GM18861 (cell line): ENCODE data around the gene GREB1.

ENCODE experiments used
- ATAC-seq: cut with Tn5 transposase; IDR thresholded peaks from one replicate; pipeline ENCODE4 v1.9.1; 2021; ENCODE audit not compliant: unreplicated experiment

The GREB1 gene

DNA sequence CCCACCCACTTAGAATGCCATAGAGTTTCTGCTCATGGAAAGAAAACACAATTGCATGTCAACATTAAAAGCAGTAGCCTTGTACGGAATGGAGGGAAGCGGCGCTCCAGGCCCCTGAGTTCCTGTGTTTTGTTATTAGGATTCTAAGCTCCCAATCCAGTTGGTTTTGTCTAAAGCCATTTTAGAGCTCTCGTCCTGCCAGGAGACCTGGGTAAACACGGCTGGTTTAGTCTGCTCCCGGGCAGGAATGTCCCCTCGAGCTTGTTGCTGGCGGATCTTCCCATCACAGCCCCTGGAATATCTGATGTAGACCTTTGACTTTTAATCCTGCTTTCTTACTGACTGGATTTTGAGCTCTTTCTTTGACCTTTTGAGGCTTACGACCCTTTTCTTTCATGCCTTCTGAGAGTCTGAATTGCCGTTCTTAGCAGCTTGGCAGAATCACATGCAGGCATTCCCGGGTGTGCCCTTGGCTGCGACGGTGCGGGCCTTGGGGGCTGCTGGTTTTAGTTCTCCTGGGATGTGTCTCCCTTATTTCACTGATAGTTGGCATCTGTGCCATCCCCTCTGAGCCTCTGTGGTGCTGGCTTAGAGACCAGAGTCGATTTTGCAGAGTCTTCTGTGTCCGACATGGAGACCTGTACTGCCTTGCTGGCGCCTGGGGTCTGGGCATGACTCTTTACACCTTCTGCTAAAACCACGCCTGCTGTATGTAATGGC lies 25.4 kb downstream of the GREB1 start:
- no peak for ATAC-seq

DNA sequence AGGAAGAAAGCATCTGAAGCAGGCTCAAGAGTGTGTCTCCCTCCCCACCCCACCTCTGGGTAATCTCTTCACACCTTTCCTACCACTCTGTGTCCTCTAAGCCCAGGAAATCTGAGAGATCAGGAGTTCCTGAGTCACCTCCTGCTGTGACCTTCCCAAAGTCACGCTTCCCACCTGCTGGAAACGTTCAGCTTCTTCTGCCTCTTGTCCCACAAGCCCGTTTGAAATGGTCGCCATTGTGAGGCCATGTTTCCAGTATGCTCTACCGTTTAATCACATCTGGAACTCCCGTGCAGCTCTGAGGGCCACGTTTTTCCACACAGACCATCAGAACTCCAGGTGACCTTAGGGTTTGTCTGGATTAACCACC lies 25.9 kb downstream of the GREB1 start:
- no peak for ATAC-seq

DNA sequence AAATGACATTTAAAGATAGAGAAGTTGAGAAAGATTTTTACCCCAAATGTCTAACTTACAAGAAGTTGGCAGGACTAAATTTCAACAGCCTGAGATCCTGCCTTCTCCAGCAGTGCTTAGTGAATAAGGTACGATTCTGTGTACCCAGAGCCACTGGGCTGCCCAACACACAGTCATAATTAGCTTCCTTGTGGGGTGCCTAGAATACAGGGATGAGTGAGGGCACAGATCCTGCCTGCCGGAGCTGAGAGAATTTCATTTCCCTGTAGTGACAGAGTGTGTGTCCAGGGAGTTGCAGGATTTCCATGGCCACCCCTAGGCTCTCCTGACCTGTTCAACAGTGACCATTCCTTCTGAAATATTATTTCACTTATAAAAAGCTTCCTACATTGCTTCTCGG lies 27.0 kb downstream of the GREB1 start:
- ATAC-seq, result no peak

DNA sequence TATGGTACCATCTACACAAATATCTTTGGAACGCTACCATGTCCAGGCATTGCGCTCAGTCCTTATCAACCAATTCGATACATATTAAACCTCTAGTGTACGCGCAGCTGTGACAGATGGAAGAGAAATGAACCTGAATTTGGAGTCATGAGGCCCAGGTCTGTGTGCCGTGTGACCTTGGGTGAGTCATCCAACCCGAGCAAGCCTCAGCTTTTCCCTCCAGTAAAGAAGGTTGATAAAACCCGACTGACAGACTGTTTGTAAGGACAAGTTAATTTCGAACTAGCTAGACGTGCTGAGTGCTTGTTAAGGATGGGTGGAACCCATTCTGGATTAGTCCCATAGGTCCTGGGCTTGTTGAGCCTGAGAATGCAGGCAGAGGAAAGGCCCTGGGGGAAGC lies 28.2 kb downstream of the GREB1 start:
- ATAC-seq, result no peak

DNA sequence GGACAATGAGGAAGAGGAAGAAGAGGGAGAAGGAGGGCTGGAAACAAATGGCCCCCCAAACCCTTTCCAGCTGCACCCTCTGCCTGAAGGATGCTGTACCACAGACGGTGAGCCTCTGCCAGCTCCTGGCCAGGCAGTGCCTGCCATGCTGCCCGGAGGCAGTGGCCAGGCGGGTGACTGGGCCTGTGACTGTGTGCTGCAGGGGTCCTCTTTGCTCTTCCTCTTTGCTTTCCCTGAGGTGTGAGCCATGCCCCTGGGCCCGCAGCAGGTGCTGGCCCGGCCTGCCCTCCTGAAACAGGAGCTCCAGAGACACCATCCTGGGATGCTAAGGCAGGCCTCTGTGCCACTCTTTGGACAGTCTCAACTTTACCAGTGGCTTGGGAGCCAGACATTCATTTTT lies 28.6 kb downstream of the GREB1 start:
- no peak for ATAC-seq

DNA sequence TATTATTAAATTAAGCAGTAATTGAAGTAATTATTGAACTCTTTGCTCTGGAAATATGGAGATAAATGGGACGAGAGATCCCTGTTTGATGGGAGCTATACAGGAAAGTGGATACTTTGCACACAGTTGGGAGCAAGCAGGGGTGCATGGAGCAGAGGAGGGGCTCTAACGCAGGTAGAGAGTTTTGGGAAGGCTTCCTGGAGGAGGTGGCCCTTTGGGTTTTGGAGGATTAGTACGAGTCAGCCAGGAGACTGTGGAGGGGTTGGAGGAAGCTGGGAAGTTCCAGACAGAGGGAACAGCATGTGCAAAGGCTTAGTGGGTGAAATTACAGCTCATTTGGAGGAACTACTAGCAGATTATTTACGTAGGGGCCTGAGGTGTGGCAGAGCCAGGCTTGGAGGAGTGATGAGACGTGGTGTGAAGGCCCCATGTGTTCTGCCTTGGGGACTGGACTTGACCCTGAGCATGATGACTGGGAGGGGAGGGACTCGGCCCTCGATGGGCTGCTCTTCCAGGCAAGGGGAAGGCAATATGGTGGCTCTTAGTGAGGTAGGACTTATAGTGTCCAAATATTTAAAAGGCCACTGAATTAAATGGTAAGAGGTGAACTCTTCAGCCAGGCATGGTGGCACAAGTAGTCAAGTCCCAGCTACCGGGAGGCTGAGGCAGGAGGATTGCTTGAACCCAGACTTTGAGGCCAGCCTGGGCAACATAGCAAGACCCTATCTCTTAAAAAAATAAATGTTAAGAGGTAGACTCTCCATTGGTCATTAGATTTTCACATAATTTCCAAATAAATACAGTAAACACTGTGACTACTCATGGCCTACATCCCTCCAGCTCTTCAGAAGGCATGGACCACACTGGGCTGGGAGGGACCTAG lies 30.2 kb downstream of the GREB1 start:
- ATAC-seq, result no peak

DNA sequence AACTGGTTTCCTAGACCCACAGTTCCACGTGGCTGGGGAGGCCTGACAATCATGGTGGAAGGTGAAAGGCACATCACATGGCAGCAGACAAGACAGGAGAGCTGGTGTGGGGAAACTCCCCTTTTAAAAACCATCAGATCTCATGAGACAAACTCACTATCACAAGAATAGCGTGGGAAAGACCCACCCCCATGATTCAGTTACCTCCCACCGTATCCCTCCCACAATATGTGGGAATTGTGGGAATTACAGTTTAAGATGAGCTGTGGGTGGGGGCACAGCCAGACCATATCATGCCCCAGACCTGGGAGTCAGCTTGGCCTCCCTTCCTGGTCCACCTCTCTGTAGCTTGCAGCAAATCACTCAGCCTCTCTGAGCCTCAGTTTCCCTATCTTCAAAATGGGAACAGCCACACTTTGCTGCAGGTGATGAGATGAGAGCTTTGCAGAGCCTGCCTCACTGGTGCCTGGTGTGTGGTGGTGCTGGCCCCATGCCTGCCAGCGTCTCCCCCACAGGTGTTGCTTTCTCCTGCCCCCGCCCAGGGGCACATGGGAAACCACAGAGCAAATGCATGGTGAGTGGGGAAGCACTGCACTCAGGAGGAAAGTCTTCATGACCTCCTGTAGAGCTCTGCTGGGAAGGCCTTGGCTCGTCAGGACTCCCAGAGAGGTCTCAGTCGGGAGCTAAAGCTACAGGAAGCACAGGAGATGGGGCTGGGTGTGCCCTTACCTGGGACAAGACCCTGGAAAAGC lies 31.1 kb downstream of the GREB1 start:
- no peak for ATAC-seq

DNA sequence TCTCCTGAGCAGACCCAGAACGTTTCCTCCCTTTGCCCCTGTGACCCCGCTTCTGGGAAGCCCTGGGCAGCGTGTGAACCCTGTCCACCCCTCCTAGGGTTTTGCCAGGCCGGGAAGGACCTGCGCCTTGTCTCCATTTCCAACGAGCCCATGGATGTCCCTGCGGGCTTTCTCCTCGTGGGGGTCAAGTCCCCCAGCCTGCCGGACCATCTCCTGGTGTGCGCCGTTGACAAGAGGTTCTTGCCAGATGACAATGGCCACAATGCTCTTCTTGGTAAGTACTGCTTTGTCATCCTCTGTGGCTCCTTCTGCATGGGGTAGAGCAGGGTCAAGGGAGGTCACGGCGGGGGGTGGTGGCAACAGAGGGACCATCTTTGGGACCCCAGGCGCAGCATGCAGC lies 32.5 kb downstream of the GREB1 start:
- no peak for ATAC-seq

DNA sequence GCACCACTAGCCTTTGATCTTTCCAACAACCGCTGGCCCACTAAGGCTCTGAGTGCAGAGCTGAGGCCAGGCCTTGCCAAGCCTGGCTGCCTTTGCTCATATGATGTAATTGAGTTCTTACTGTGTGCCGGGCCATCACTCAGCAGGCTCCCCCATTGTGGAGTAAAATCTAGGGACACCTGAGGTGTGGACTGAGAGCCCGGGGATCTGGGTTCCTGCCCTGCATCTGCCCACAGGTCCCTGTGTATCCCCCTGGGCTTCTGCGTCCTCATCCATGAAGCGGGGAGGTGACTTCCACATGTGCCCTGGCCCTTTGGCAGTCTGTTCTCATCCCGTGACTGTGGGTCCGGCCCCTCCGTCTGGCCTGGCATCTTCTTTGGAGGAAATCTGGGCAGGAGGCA lies 33.8 kb downstream of the GREB1 start:
- ATAC-seq, result no peak

DNA sequence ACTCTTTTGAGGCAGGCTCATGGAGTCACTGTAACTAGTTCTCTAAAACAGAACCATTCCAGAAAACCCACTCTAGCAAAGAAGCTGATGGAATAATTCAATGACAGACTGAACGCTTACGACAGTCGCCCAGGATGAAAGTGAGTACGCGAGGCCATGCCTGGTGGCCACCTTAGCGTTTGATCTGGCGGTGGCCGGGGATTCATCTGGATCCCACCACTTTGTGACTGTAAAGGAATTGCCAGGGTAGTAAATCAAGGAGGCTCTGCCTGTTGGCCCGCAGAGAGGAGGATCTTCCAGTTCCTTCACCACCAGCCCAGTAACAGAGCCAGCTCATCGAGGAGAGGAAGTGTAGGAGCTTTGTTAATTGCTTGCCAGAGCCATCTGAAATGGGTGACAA lies 34.6 kb downstream of the GREB1 start:
- no peak for ATAC-seq

DNA sequence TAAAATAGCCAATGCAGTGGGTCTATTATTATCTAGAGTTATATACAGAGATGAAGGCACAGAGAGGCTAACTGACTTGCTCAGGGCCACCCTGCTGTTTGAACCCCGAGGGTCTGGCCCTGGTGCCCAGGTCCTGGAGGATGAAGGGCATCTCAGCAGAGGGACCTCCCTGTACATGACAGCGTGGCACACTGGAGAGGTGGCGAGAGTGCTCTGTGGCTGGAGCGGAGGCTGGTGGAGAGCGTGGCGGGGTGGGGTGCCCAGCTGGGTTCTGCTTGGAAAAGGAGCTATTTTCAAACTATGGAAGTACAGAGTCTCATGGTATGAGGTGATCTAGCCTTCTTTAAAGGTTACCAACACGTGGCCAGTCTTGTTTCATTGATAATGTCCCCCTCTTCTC lies 35.8 kb downstream of the GREB1 start:
- no peak for ATAC-seq

DNA sequence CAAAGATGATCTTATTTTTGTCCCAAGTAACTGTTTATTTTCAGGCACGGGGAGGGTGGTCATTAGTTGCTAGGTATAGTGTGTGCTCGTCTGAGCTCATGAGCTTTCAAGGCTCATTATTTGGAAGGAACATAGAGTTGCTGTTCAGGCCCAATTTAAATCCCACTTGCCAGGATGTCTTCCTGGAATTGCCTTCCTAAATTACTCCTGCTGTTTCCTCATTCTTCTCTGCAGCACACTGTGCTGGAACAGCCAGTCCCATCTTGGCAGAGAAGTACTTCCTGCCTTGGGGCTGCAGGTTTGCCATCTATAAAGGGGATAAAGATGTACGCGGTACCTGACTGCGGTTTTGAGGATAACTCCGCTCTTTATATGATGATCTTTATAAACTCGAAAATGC lies 37.3 kb downstream of the GREB1 start:
- no peak for ATAC-seq

DNA sequence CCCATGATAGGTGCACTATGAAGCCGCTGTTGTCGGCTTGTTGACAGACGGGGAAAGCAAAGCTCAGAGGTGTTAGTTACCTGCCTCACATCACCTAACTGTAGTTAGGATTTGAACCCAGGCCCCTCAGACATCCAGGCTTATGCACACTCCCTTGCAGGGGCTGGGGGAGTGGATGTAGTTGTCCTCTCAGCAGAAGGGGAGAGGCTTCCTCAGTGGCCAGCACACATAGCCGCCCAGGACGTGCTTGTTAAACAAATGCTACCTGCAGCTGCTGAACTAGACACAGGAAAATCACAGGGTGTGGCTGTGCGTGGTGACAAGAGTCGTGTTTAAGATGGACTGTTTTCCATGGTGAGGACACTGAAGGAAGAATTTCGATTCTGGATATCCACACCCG lies 39.2 kb downstream of the GREB1 start:
- ATAC-seq, result no peak

DNA sequence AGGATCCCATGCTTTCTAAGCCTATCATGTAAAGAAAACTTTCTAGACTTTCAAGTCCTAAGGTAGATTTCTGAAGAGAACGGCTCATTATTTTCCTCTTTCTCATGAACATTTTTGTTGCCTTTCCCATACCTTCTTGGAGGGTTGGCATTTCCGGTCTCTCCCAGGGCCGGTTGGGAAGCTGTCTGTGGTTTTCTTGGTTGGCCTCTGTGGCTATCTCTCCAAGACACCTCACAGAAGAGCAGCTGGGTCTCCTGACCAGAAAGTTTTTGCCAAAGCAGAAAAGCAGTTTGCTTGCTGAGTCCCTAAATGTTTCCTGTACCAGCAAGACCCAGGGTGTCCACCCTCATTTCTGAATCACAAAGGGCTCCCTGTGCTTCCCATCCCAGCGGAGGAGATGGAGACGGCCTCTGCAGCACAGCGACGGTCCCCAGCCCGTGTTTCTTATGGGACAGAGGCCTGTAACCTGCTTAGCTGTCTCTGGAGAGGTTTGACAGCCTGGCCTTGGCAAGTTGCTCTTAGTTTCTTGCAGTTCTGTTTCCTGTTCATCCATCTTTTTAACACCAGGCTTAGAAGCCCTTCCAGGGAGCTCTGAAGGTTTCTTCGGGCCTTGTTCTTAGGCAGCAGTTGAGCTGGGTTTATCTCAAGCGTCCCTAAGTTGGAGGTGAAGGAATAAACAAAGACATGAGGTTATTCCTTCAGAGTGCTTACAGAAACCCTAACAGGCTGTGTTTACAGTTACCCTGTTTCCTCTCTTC lies 39.8 kb downstream of the GREB1 start:
- no peak for ATAC-seq

DNA sequence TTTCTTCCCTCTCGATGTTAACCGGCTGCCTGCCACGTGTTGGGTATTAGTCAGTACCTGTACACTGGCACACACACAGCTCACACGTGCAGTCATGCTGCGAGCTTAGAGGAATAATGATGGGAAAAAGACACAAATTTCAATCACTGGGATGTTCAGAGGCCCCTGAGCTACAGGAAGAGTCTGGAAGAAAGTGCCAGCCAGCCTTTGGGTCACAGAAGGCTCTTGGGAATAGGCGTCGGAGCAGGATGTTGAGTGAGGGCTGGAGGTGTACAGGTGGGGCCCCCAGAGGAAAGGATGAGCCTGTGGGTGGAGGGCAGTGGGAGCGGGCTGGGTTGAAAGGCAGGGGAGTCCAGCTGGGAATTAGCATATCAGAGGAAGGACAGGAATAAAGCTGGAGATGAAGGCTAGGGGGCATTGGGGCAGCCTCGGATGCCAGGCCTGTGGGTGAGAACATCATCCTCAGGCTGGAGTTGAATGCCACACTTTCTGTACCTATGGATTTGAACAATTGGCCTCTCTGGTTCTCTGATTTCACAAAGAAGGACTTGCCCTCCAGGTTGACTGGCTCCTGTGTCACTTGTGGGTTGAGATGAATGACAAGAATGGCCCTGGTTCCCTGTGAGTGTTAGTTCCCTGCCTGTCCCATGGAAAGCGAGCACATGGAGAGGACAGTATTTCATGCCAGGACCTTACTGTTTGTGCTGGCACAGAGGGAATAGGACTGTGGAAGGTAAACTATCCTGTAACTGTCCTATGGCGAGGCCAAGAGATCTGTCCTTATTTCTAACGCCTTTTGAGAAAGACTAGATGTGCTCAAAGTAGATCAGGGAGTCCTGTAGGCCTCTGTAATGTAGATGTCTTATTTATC lies 40.6 kb downstream of the GREB1 start:
- no peak for ATAC-seq

DNA sequence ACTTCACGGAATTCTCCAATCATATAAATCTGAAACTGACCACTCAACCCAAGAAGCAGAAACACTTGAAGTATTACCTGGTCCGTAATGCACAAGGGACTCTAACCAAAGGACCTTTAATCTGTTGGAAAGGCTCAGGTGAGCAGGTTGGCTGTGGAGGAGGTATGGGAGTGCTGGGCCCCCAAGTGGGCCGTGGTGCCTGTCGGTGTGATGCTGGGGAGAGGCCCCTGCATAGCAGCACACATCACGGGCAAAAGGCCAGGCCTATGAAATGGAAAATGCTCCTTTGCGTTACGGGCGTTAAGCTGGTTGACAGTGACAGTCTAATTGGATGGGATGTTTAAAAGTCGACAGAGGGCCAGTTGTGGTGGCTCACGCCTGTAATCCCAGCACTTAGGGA lies 42.6 kb downstream of the GREB1 start:
- no peak for ATAC-seq

DNA sequence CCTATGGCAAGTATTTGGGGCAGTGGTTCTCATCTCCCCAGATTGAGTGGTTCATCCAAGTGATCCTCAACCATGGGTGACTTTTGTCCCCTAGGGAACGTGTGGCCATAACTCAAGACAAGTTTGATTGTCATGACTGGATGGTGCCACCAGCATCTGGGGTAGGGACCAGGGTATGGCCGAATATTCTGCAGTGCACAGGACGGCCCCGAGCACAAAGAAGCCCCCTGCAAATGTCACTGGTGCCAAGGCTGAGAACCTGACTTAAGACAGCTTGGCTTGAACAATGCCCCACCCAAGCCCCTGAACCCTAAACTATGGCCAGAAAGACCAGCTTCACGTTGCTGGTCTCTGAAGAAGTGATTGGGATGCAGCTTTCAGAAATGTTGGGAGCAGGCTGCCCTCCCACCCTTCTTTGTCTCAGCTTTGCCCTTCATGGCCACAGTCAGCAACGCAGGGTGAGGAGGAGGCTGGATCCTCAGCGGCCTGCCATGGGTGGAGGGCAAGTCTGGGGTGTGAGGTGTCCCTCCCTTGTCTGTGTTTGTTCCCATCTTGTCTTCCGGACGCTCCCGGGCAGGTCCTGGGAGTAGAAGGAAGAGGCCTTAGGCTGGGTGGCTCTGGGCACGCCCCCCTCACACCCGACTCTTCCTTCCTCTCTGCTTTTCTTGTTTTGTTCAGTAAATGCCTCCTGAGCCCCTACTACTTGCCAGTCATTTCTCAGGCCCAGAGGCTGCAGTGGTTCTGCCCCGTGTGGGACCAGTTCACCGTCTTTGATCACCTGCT lies 43.4 kb downstream of the GREB1 start:
- ATAC-seq, result no peak

DNA sequence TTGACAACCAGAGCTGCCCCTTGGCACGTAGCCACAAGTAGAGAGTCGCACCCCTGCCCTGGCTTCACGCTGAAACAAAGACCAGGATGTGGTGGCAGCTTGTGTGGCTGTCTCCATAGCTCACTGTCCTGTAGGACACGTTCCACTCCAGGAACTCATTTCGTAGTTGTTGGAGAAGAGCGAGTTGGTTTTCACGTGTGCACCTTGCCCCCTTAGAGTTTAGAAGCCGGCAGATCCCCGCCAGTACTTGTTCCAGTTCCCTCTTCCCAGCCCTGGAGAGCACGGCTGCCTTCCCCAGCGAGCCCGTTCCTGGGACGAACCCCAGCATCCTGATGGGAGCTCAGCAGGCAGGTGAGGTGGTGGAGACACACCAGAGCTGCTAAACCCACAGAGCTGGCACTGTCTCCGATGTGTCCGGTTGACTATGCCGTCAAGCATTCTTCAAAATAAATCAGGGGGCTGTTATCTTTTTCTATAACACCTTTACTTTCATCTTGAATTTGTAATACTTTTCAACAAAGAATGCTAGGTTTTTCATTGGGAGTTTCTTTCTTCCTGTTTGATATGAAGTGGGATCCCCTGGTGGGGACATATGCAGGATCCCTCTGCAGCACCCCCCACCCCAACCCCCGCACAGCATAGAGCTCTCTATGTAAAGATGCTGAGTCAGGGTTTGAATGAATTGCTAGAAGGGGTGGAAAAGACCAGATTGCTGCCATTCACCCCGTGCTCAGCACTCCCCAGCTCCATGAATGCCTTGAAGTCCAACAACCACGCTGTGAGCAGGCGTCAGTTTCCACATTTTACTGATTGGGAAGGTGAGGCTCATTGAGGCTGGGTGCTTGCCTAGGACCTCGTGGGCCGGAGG lies 44.5 kb downstream of the GREB1 start:
- ATAC-seq, result no peak
